GM19397 (cell line): Measurements from ENCODE around the gene ECSCR.
"Not testable (repeated sequence)": the region's sequence is repeated elsewhere in the genome, so short reads cannot be mapped to it uniquely, and the experiment has no call there.

Experiments used
- ATAC-seq: cut with Tn5 transposase; IDR thresholded peaks from one replicate; pipeline ENCODE4 v1.9.1; 2021; ENCODE audit warnings: mild to moderate bottlenecking, moderate library complexity; ENCODE audit not compliant: unreplicated experiment

Gene ECSCR, protein sequence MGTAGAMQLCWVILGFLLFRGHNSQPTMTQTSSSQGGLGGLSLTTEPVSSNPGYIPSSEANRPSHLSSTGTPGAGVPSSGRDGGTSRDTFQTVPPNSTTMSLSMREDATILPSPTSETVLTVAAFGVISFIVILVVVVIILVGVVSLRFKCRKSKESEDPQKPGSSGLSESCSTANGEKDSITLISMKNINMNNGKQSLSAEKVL

DNA sequence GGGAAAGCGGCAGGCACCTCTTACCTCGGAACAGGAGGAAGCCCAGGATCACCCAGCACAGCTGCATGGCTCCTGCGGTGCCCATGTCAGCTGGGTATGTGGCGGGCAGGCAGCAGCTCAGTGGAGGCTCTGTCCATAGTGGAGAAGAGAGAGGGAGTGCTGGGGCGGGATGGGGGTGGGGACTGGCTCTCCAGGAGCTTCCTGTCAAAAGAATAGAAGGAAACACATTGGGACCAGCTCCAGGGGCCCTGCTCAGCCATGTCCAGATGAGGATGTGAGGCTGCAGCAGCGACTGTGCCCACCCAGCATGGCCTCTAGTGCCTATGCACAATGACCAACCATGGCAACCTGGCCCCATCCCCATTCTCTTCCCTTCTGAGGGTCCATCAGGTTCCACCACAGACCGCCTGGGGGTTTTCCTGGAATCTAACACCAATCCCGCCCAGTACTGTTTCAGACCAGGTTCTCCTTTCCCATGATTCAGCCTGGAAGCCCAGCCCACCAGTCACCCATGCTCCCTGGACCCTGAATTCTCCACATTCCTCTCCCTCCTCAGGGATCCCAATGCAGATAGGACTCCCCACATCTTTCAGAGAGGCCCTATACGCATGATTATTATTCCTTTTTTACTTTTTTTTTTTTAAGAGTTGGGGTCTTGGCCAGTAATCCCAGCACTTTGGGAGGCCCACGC, at the start of gene ECSCR:
Gene ECSCR (minus strand): TSS at position 158 of the 691 bp plus-strand sequence. CDS start 73 bp downstream, at position 85.
- no peak for ATAC-seq

DNA sequence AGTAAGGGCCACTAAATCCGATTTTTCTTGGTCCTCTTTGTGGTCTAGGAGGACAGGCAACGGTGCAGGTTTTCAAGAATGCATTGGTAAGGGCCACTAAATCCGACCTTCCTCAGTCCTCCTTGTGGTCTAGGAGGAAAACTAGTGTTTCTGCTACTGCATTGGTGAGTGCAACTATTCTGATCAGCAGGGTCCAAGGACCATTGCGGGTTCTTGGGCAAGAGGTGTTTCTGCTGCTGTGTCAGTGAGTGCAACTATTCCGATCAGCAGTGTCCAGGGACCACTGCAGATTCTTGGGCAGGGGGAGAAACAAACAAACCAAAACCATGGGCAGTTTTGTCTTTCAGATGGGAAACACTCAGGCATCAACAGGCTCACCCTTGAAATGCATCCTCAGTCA, 42.2 kb upstream of the ECSCR start:
- not testable (repeated sequence) for ATAC-seq

DNA sequence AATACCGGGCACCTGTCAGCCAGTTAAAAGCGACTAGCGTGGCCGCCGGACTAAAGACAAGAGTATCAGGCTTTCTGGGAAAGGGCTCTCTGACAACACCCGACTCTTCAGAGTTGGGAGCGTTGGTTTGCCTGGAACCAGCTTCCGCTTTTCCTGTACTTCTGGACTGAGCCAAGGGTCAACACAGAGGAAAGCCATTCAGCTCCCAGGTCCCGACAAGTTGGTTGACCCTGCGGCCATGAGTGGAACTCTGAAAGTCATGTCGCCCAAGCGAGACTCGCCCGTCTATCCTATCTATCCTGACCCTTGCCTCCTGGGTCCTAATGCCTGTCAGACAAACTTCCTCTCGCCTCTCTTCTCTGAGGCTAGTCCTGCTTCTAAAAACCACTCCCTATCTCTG, 41.3 kb upstream of the ECSCR start:
- not testable (repeated sequence) for ATAC-seq

DNA sequence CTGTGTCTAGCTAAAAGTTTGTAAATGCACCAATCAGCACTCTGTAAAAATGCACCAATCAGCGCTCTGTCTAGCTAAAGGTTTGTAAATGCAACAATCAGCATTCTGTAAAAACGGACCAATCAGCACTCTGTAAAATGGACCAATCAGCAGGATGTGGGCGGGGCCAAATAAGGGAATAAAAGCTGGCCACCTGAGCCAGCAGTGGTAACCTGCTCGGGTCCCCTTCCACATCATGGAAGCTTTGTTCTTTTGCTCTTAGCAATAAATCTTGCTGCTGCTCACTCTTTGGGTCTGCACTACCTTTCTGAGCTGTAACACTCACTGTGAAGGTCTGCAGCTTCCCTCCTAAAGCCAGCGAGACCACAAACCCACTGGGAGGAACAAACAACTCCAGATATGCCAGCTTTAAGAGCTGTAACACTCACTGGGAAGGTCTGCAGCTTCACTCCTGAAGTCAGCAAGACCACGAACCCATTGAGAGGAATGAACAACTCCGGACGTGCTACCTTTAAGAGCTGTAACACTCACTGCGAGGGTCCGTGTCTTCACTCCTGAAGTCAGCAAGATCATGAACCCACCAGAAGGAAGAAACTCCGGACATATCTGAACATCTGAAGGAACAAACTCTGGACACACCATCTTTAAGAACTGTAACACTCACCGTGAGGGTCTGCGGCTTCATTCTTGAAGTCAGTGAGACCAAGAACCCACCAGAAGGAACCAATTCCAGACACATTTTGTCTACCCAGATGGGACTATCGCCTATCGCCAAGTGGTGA, 40.7 kb upstream of the ECSCR start:
- ATAC-seq, result not testable (repeated sequence)

DNA sequence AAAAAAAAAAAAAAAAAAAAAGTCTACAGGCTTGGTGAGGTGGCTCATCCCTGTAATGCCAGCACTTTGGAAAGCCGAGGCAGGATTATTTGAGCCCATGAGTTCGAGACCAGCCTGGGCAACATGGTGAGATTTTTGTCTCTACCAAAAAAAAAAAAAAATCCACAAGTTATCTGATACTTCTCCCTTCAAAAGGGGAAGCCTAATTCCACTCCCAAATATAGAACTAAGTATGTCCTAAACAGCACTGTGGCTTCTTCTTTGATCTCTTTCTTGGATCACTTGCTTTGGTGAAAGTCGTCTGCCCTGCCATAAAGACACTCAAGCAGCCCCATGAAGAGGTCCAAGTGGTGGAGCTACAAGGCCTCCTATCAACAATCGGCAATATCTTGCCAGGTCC, 38.8 kb upstream of the ECSCR start:
- ATAC-seq, result no peak

DNA sequence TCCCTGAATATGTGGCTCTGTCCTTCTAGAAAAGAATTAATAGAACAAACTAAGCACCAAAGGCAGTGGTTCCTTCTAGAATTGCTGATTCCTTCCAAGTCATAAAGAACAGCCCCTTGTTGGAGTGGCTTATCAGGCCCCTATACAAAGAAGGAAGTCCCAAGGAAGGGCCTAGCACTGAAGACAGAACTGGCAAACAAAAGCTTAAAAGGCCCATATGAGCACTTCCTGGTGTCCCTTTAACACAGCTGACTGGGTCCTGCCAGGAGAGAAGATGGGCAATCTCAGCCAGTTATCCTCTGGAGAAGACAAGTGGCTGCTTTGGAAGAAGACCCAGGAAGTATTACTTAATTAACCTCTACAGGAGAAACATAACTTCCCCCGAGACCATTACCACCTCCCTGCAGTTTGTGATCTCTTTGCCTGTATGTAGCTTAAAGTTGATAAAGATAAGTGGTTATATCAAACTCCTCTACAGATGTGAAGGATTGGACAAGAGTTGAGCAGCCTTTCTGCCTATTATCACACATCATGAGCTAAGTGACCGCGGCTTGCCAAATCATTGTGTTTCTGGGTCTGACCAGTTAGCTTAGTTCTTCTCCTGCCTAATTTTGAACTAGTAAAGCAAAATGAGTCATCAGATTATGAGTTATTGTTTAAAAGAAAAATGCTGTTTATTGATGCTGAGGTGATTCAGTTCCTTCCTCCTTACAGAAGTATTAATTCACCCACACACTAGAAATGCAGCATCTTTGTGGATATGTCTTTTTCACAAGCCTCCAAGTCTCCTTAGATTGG, 33.3 kb upstream of the ECSCR start:
- ATAC-seq, result no peak

DNA sequence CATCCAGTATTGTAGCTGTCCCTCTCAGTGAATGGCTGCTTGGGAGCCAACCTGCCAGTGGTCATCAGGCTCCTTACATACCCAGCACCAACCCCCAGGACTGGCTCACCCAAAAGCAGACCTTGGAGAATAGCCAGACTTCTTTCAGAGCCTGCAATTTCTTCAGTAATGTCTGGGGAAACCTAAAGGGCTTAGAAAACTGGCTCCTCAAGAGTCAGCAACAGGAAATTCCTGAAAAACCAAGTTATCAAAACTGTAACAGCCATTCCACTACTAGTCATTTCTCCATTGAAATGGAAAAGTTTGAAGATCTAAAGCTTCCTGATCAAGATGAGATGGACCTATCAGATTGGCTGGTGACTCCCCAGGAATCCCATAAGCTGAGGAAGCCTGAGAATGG, 32.3 kb upstream of the ECSCR start:
- ATAC-seq, result no peak

DNA sequence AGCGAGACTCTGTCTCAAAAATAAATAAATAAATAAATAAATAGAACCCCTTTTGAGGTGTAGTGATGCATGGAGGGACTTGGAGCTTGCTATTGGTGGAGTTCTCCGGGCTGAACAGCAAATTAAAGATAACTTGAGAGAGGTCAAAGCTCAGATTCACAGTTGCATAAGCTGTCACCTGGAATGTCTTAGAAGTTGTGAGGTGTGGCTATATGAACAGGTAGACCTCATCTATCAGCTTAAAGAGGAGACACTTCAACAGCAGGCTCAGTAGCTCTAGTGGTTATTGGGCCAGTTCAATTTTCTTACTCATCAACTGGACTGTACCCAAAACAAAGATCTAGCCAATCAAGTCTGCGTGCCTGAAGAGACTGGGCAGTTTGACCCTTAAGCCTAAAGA, 31.7 kb upstream of the ECSCR start:
- ATAC-seq, result no peak

DNA sequence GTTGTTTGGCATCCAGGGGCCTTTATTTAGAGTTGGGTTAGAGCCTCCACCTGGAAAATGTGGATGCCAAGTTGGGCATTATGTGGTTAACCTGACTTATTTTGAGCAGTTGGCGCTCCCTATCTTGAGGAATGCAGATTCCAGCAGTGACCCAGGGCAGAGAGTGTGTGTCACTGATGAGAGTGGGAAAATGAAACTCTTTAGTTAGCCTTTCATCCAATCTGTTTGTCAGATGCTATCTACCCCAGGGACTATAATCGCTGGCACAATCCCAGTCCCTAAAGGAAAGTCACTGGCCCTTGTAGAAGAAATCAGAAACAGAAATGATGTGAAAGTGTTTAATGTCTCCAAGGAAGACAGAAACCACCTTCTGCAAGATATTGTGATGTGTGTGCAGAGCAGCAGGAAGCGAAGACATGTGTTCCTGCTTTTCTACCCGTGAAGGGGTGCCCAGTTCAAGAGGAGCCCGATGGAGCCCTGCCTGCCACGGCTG, 30.2 kb upstream of the ECSCR start:
- ATAC-seq, result no peak

DNA sequence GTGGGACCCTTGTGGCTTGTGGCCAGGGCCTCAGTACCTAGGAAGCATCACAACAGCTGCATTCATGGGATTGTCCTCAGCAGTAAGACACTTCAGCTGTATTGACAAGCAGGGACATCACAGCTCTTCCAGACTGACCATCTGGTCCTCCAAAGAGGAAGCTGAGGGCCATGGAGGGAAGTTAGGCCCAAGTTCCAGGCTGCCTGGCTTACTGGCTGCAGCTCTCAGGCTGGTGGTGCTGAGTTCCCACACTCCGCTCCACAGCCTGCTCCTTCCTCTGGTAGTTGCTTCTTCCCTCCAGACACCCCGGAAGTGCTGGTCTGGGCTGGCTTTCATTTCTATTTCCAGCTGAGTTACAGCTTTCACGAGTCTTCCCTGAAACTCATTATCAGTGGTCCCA, 25.7 kb upstream of the ECSCR start:
- ATAC-seq, result no peak

DNA sequence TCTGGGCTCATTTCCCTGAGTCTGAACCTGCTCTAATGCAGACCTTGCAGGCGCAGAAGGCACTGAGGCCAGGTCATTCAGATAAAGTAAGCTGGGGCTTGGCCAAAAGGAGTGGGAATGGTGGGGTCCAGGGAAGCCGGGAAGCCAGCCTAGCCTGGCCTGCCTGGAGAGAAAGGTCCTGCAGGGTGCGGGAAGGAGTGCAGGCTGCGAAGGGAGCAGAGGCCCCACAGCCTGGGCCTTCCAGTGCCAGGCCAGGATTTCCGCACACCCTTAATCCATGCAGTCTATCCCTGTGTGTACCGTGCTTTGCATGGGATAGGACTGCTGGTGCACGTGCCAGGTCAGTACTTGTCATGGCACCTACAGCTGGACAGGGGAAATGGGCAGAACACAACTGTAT, 23.7 kb upstream of the ECSCR start:
- ATAC-seq, result no peak

DNA sequence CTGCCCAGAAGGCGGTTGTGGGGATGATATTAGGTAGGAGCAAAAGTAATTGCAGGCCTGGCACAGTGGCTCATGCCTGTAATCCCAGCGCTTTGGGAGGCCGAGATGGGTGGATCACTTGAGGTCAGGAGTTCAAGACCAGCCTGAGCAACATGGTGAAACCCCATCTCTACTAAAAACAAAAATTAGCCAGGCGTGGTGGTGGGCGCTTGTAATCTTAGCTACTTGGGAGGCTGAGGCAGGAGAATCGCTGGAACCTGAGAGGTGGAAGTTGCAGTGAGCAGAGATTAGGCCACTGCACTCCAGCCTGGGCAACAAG, 20.3 kb upstream of the ECSCR start:
- not testable (repeated sequence) for ATAC-seq

DNA sequence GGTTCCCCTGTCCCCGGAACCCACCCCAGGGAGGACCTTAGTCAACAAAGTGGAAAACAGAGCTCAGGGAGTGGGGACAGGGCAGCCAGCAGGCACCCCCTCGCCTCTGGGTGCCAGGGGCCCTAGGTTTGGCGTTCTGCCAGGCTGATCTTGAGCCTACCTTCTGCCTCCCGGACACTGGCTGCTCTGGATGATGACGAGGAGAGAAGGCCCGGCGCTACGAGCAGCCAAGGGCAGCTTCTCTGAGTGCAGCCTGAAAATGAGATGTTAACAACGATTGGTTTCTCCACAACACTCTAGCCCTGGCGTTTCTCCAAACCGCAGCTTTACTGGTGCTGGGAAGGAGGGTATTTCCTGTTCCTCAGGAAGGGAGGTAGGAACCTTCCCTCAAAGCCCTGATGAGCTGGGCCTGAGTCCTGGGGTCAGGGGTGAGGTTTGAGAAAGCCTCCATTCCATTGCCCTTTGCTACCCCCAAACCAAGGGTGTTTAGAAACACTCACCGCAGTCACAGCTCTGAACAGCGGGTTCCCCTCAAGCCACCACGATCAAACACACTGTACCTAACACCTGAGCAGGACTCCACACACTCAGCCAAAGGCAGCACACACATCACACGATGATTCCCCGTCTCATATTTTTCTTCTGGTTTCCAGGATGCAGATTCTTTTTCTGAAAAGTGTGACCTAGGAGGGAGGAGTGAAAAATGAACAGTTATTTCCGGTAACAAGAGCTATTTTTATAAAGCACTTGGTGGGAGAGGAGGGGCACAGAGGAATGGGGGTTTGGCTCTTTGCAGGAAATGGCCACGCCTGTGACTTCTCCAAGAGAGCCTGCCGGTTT, 19.7 kb upstream of the ECSCR start, which contains the start of gene STING1:
Gene STING1 (minus strand): TSS at position 709 of the 840 bp plus-strand sequence. CDS start 1,054 bp downstream, outside the sequence.
- no peak for ATAC-seq

DNA sequence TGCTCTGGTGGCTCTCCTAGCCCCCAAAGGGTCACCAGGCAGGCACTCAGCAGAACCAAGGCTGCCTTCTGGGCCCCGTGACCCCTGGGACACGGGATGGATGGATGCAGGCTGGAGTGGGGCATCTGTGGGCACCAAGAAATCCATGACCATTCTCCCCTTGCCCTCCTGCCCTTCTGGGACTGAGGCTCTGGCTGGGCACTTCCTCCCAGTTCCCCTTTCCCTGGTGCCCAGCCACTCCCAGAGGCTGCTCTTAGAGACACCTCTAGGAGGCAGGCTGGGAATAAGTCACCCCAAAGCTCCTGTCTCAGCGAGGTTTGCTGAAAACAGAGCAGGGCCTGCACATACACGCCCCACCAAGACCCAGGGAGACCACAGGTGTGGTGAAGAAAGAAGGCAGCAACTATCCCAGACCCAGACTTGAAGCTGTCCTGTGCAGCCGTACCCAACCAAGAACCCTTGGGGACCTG, 19.1 kb upstream of the ECSCR start:
- ATAC-seq, result no peak

DNA sequence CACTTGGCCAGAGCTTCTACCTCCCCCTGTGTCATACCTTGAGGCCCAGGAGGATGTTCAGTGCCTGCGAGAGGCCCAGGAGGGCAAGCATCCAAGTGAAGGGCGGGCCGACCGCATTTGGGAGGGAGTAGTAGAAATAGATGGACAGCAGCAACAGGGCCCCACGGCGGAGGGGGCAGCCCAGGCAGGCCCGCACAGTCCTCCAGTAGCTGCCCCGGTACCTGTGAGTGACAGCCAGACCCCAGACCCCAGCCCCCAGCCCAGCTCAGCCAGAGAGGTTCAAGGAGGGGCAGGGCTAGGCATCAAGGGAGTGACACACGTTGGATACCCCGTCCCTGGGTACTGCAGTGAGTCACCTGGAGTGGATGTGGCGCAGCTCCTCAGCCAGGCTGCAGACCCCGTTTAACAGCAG, 18.6 kb upstream of the ECSCR start:
- ATAC-seq, result no peak

DNA sequence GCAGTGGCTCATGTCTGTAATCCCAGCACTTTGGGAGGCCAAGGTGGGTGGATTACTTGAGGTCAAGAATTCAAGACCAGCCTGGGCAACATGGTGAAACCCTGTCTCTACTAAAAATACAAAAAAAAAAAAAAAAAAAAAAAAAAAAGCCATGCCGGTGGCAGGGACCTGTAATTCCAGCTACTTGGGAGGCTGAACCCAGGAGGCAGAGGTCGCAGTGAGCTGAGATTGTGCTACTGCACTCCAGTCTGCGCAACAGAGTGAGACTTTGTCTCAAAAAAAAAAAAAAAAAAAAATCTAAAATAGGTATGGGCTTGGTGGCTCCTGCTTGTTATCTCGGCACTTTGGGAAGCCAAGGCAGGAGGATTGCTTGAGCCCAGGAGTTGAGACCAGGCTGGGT, 17.2 kb upstream of the ECSCR start:
- not testable (repeated sequence) for ATAC-seq

DNA sequence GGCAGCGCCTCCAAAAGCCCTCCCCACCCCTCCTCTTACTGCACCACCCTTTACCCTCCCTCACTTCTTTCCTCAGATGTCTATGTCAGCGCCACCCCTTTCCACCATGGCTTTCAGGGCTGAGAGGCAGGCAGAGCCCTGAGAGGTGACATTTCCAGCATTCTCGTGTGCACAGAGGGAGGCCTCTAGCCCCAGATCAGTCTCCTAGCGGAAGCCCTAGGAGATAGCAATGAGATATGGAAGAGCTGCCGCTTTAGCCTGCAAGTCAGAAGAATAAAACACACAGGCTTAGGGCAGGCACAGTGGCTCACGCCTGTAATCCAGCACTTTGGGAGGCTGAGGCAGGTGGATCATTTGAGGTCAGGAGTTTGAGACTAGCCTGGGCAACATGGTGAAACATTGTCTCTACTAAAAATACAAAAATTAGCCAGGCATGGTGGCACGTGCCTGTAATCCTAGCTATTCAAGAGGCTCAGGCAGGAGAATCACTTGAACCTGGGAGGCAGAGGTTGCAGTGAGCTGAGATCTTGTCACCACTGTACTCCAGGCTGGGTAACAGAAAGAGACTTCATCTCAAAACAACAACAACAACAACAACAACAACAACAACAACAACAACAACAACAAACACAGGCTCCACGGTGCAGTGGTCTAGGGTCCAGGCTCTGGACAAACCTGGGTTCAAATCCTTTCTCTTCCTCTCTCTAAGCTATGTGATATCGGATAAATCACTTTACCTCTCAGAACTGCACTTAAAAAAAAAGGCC, 16.3 kb upstream of the ECSCR start:
- not testable (repeated sequence) for ATAC-seq

DNA sequence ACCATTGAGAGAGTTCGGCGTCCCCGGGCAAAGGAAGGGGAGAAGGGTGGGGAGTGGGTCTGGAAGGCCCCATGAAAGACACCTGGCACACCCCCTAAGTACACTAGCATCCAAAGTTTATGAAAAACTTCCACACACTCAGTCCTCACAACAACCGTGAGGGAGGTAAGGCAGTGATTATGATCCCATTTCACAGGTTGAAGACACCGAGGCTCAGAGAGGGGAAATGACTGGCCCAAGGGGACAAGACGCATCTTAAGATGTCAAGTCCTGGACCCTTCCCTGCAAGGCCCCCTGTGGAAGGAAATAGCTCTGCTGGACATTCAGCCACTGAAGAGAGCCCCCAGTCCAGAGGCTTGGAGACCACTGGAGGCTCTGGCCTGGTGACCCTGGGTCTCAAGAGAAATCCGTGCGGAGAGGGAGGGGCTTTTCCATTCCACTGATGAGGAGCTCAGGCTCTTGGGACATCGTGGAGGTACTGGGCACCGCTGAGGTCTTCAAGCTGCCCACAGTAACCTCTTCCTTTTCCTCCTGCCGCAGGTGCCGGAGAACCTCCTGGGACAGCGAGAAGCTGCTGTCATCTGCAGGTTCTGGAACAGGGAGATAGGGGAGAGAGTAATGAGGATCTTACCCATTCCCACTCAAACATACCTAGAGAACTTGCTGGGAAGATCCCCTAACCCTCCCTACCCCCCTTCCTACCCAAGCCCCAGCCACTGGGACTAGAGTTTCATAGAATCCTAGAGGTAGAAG, 13.5 kb upstream of the ECSCR start:
- ATAC-seq, result no peak
